GM12872 (cell line): ENCODE results near the gene ECM2.

Experiments
- TF ChIP-seq, protein P1 (sequence below): IDR thresholded peaks from 3 replicates; pipeline ENCODE4 v1.5.1; 2011; ENCODE audit warnings: low read depth, mild to moderate bottlenecking, low read length, moderate library complexity; ENCODE audit not compliant: insufficient read depth

ECM2 gene

DNA sequence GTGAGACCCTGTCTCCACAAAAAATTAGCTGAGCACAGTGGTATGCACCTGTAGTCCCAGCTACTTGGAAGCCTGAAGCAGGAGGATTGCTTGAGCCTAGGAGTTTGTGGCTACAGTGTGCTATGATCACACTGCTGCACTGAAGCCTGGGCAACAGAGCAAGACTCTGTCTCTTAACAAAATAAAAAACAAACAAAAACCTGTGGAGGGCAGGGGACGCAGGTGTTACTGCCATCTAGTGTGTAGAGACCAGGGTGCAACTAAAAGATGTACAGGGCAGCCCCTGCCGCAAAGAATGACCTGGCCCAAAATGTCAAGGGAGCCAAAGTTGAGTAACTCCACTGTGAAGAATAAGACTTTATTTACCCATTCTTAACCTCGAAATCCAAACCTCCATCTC is 80.6 kb downstream of the ECM2 start:
- TF ChIP-seq, protein P1, sequence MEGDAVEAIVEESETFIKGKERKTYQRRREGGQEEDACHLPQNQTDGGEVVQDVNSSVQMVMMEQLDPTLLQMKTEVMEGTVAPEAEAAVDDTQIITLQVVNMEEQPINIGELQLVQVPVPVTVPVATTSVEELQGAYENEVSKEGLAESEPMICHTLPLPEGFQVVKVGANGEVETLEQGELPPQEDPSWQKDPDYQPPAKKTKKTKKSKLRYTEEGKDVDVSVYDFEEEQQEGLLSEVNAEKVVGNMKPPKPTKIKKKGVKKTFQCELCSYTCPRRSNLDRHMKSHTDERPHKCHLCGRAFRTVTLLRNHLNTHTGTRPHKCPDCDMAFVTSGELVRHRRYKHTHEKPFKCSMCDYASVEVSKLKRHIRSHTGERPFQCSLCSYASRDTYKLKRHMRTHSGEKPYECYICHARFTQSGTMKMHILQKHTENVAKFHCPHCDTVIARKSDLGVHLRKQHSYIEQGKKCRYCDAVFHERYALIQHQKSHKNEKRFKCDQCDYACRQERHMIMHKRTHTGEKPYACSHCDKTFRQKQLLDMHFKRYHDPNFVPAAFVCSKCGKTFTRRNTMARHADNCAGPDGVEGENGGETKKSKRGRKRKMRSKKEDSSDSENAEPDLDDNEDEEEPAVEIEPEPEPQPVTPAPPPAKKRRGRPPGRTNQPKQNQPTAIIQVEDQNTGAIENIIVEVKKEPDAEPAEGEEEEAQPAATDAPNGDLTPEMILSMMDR, result peak; percentile 53

DNA sequence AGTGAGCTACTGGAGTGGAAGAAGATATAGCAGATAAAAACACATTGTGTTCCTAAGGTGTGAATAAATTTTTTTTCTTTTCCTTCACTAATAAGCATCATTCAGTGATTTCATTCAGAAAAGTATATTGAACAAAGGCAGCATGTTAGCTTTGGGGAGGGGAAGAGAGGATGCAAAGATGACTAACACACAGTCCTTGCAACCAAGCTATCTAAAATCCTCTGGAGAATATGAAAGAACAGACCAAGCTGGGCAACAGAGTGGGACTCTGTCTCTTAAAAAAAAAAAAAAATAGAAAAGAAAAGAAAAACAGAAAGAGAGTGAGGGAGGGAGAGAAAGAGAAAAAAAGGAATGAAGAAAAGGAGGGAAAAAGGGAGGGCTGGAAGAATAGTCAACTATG is 89.3 kb downstream of the ECM2 start:
- TF ChIP-seq, protein P1, result no peak
